Islet precursor cell (in vitro differentiated cells): ENCODE results near the gene GLIS2.
"Not testable (repeated sequence)": the region's sequence is repeated elsewhere in the genome, so short reads cannot be mapped to it uniquely, and the experiment has no call there.

ENCODE experiments used
- DNase-seq: peaks from one replicate; pipeline ENCODE4 v3.0.0-alpha.2; 2018

GLIS2 gene

GRCh38 chr16:4337540-4338088, 21.7 kb downstream of the GLIS2 start:
- DNase-seq, result no peak

- no peak for DNase-seq
Measured at GRCh38 chr16:4338125-4338582, 22.3 kb downstream of the GLIS2 start.

GRCh38 chr16:4338712-4339299, 22.9 kb downstream of the GLIS2 start:
- no peak for DNase-seq

GRCh38 chr16:4339455-4339854, 23.6 kb downstream of the GLIS2 start:
- no peak for DNase-seq

- no peak for DNase-seq
Measured at GRCh38 chr16:4339909-4340308, 24.0 kb downstream of the GLIS2 start.

- DNase-seq, result no peak
Measured at GRCh38 chr16:4340443-4340842, 24.6 kb downstream of the GLIS2 start.

GRCh38 chr16:4341250-4341649, 25.4 kb downstream of the GLIS2 start:
- DNase-seq, result no peak

- DNase-seq, result no peak
Measured at GRCh38 chr16:4342866-4343744, 27.2 kb downstream of the GLIS2 start.

- not testable (repeated sequence) for DNase-seq
Measured at GRCh38 chr16:4344300-4344982, 28.6 kb downstream of the GLIS2 start.

GRCh38 chr16:4344983-4345835, 29.3 kb downstream of the GLIS2 start:
- no peak for DNase-seq

GRCh38 chr16:4345836-4346781, 30.2 kb downstream of the GLIS2 start:
- no peak for DNase-seq

GRCh38 chr16:4347010-4347409, 31.1 kb downstream of the GLIS2 start:
- no peak for DNase-seq

- no peak for DNase-seq
Measured at GRCh38 chr16:4347765-4348509, 32.1 kb downstream of the GLIS2 start.

GRCh38 chr16:4349332-4349731, 33.5 kb downstream of the GLIS2 start:
- DNase-seq, result no peak

- no peak for DNase-seq
Measured at GRCh38 chr16:4350365-4350786, 34.5 kb downstream of the GLIS2 start.

GRCh38 chr16:4350787-4351659, 35.2 kb downstream of the GLIS2 start, which contains the start of gene PAM16:
TSS of gene PAM16 (minus strand) at chr16:4351321. CDS start at chr16:4351234, 87 bp downstream.
- DNase-seq, result peak; percentile 98

GRCh38 chr16:4351880-4352279, 36.0 kb downstream of the GLIS2 start:
- DNase-seq, result no peak

GRCh38 chr16:4352843-4353242, 37.0 kb downstream of the GLIS2 start:
- no peak for DNase-seq

- no peak for DNase-seq
Measured at GRCh38 chr16:4353675-4354074, 37.8 kb downstream of the GLIS2 start.
